HEK293T (cell line): ENCODE data around the gene FBXO34.

ENCODE experiments used
- CTCF ChIA-PET: fragments of 350-600 bp; formaldehyde crosslinking; extraction: SDS; loops from one replicate; lab custom pipeline; 2021; ENCODE audit warnings: antibody characterized with exemption, inconsistent platforms; lab: Yijun Ruan, JAX
- POLR2A ChIA-PET: fragments of 350-600 bp; formaldehyde crosslinking; extraction: SDS; loops from one replicate; lab custom pipeline; 2020; ENCODE audit warnings: antibody characterized with exemption, inconsistent platforms; lab: Yijun Ruan, JAX
- DNase-seq: peaks from one replicate; pipeline ENCODE4 v3.0.0; 2012; ENCODE audit warnings: mixed read lengths; ENCODE audit errors: extremely low spot score
- ARNT ChIP-seq: fragments of 450-650 bp; IDR thresholded peaks from 2 replicates; pipeline ENCODE4 v1.6.1; 2017; ENCODE audit warnings: mild to moderate bottlenecking
- BHLHE40 ChIP-seq: fragments of 450-650 bp; IDR thresholded peaks from 2 replicates; pipeline ENCODE4 v1.6.1; 2016; ENCODE audit warnings: mild to moderate bottlenecking, moderate library complexity, borderline replicate concordance
- CTBP1 ChIP-seq: fragments of 450-650 bp; IDR thresholded peaks from 2 replicates; pipeline ENCODE4 v1.6.1; 2016; ENCODE audit warnings: borderline replicate concordance
- ELF4 ChIP-seq: fragments of 450-650 bp; IDR thresholded peaks from 2 replicates; pipeline ENCODE4 v1.6.1; 2017; ENCODE audit warnings: antibody characterized with exemption
- FOXA1 ChIP-seq: fragments of 450-650 bp; IDR thresholded peaks from 2 replicates; pipeline ENCODE4 v1.6.1; 2016; ENCODE audit warnings: mild to moderate bottlenecking
- FOXK2 ChIP-seq: fragments of 450-650 bp; IDR thresholded peaks from 2 replicates; pipeline ENCODE4 v1.6.1; 2016; ENCODE audit warnings: mild to moderate bottlenecking
- FOXM1 ChIP-seq: fragments of 450-650 bp; IDR thresholded peaks from 2 replicates; pipeline ENCODE4 v1.6.1; 2017; ENCODE audit warnings: mild to moderate bottlenecking, borderline replicate concordance
- HDGF ChIP-seq: fragments of 450-650 bp; IDR thresholded peaks from 2 replicates; pipeline ENCODE4 v1.6.1; 2017; ENCODE audit warnings: antibody characterized with exemption, borderline replicate concordance
- L3MBTL2 ChIP-seq: fragments of 450-650 bp; conservative IDR thresholded peaks from 2 replicates; pipeline ENCODE4 v1.6.1; 2016; ENCODE audit warnings: mild to moderate bottlenecking
- LEF1 ChIP-seq: fragments of 450-650 bp; IDR thresholded peaks from 2 replicates; pipeline ENCODE4 v1.6.1; 2017; ENCODE audit warnings: mild to moderate bottlenecking, borderline replicate concordance
- PKNOX1 ChIP-seq: fragments of 450-650 bp; IDR thresholded peaks from 2 replicates; pipeline ENCODE4 v1.6.1; 2016
- SP1 ChIP-seq: fragments of 450-650 bp; IDR thresholded peaks from 2 replicates; pipeline ENCODE4 v1.6.1; 2017
- SUZ12 ChIP-seq: fragments of 450-650 bp; IDR thresholded peaks from 2 replicates; pipeline ENCODE4 v1.6.1; 2016; ENCODE audit warnings: mild to moderate bottlenecking
- TARDBP ChIP-seq: fragments of 450-650 bp; IDR thresholded peaks from 2 replicates; pipeline ENCODE4 v1.6.1; 2016
- ZNF384 ChIP-seq: fragments of 450-650 bp; IDR thresholded peaks from 2 replicates; pipeline ENCODE4 v1.6.1; 2016

Gene FBXO34

GRCh38 chr14:55245657-55246268, 25.5 kb upstream of the FBXO34 start:
- DNase-seq, result peak; percentile 22
- TF ChIP-seq FOXK2, result no peak
- TF ChIP-seq PKNOX1, result peak; percentile 46; the same call in 1 of the 2 replicates
- POLR2A ChIA-PET, result no interaction called here
- CTCF ChIA-PET, result interaction anchor here (0.6 to 1.7 kb wide), 3 partner anchors 33 to 109 kb away, joined by 3 to 9 read pairs (median 3); no protein-coding TSS in a partner anchor

GRCh38 chr14:55248411-55248810, 22.8 kb upstream of the FBXO34 start:
- TF ChIP-seq LEF1 (no peak), ZNF384 (no peak), CTBP1 (no peak), FOXA1 (no peak)
- no peak for DNase-seq
- CTCF ChIA-PET, result interaction anchor here (0.6 kb wide), 1 partner anchor 21 kb away, joined by 4 read pairs; no protein-coding TSS in a partner anchor
- POLR2A ChIA-PET, result no interaction called here

GRCh38 chr14:55249423-55249822, 21.8 kb upstream of the FBXO34 start:
- TF ChIP-seq ELF4, result no peak
- TF ChIP-seq ZNF384, result no peak
- no peak for TF ChIP-seq SP1
- TF ChIP-seq L3MBTL2, result no peak
- CTCF ChIA-PET, result no interaction called here

GRCh38 chr14:55253276-55253675, 17.9 kb upstream of the FBXO34 start:
- ChIA-PET CTCF (interaction anchor here (1.1 kb wide), 1 partner anchor 17 kb away, joined by 4 read pairs; no protein-coding TSS in a partner anchor), POLR2A (no interaction called here)
- TF ChIP-seq FOXM1 (no peak), ELF4 (no peak), HDGF (no peak), TARDBP (no peak), PKNOX1 (no peak), ZNF384 (no peak), ARNT (no peak), CTBP1 (no peak), BHLHE40 (no peak), FOXK2 (no peak)
- no peak for DNase-seq

More at GRCh38 chr14:55249423-55249822, 21.8 kb upstream of the FBXO34 start:
- POLR2A ChIA-PET, result no interaction called here
- no peak for DNase-seq

- no peak for DNase-seq
- ChIA-PET CTCF (no interaction called here), POLR2A (no interaction called here)
- TF ChIP-seq ELF4 (no peak), FOXK2 (no peak), SUZ12 (no peak), FOXA1 (no peak), CTBP1 (no peak), L3MBTL2 (no peak), ARNT (no peak), PKNOX1 (no peak), LEF1 (no peak), BHLHE40 (no peak), FOXM1 (no peak), TARDBP (no peak)
These were observed 16.6 kb upstream of the FBXO34 start for GRCh38 chr14:55254581-55254980.

- ChIA-PET CTCF (interaction anchor here (1.1 to 1.2 kb wide), 2 partner anchors 15 to 19 kb away, joined by 3 to 6 read pairs; no protein-coding TSS in a partner anchor), POLR2A (no interaction called here)
- no peak for DNase-seq
- TF ChIP-seq SP1, result no peak
These were observed 15.2 kb upstream of the FBXO34 start for GRCh38 chr14:55255979-55256378.

- POLR2A ChIA-PET, result no interaction called here
- CTCF ChIA-PET, result interaction anchor here (1.1 kb wide), 1 partner anchor 19 kb away, joined by 3 read pairs; no protein-coding TSS in a partner anchor
- TF ChIP-seq TARDBP, result no peak
- TF ChIP-seq HDGF, result no peak
- TF ChIP-seq SP1, result no peak
- no peak for TF ChIP-seq L3MBTL2
- TF ChIP-seq BHLHE40, result no peak
- DNase-seq, result no peak
These were observed 14.6 kb upstream of the FBXO34 start for GRCh38 chr14:55256586-55256985.
